ENCODE results near the gene ZNF182. TPM values are rescaled to one million over a fixed set of nuclear protein-coding genes. Genes with fewer than 3 reads are reported as not detected.
"Not testable (repeated sequence)": the region's sequence is repeated elsewhere in the genome, so short reads cannot be mapped to it uniquely, and the experiment has no call there.

The ZNF182 gene
- 10 to 100 TPM; 12.2 to 12.3 TPM for total RNA-seq

DNA sequence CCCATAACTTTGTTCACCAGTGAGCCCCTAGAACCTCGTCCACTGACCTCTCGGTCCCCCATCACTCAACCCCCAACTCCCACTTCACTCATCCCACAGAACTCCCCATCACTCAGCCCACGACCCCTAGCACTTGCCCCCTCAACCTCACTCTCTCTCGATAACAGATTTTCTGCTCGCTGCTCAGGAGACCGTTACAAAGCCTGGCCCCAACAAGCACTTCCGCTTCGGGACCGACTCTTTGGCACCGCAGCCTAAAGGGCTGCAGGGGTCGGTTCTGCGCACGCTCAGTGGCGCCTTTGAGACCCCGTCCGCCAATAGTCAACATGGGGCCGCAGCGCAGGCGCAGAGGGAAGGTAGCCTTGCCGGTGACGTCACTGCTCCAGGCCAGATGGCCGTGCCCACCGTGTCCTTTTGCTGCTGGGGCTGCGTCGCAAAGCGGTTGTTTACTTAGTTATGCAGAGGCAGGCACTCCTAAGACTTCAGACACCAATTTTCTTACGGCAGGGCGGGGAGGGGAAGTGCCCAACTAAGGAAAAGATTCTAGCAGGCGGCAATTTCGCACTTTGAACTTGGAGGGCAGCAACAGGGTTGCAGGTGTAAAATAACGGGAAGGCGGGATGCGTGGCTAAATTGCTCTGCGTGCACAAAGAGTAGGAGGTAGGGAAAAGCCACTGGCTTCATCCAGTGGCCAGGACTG lies at the start of gene ZNF182:
TSS of gene ZNF182 (minus strand) at position 232 of the 700 bp plus-strand sequence. CDS start 1,380 bp downstream, outside the sequence.
- Mint-ChIP-seq H3K27me3 (no peaks in the 10 kb centered on the region), H3K9me3 (peaks cover 2% of the 10 kb centered on the region), H3K4me3 (peak within 1 kb of the TSS; percentile 95), H3K27ac (peak within 1 kb of the TSS; percentile 99), H3K4me1 (peaks cover 17% of the 10 kb centered on the region), H3K36me3 (peaks cover 23% of the 10 kb centered on the region)
- ATAC-seq (ENCODE audit: low read depth) (peak; percentile 98), DNase-seq (peak; percentile 89)
- POLR2A ChIA-PET: no interaction called here

DNA sequence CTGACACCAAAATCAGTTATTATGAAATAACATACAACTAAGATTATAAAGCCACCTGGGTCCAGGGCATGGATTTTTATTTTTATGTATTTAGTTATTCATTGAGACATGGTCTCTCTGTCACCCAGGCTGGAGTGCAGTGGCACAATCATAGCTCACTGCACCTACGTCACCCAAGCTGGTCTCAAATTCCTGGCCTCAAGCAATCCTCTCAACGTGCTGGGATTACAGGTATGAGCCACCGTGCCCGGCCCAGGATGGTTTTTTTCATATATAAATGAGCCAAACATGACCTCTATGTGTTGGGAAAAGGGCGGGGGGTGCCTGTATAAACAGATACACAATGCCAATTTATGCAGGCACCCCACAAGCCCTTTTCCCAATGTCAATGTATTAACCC lies 43.1 kb upstream of the ZNF182 start:
- POLR2A ChIA-PET: no interaction called here
- no peak overlapping the region for H3K4me3 Mint-ChIP-seq
- H3K27ac Mint-ChIP-seq: no peak overlapping the region
- no peak for ATAC-seq (ENCODE audit: low read depth)
- H3K9me3 Mint-ChIP-seq: no peaks in the 10 kb centered on the region
- H3K27me3 Mint-ChIP-seq: no peaks in the 10 kb centered on the region
- H3K4me1 Mint-ChIP-seq: peaks cover 1% of the 10 kb centered on the region
- DNase-seq: no peak
- no peaks in the 10 kb centered on the region for H3K36me3 Mint-ChIP-seq

DNA sequence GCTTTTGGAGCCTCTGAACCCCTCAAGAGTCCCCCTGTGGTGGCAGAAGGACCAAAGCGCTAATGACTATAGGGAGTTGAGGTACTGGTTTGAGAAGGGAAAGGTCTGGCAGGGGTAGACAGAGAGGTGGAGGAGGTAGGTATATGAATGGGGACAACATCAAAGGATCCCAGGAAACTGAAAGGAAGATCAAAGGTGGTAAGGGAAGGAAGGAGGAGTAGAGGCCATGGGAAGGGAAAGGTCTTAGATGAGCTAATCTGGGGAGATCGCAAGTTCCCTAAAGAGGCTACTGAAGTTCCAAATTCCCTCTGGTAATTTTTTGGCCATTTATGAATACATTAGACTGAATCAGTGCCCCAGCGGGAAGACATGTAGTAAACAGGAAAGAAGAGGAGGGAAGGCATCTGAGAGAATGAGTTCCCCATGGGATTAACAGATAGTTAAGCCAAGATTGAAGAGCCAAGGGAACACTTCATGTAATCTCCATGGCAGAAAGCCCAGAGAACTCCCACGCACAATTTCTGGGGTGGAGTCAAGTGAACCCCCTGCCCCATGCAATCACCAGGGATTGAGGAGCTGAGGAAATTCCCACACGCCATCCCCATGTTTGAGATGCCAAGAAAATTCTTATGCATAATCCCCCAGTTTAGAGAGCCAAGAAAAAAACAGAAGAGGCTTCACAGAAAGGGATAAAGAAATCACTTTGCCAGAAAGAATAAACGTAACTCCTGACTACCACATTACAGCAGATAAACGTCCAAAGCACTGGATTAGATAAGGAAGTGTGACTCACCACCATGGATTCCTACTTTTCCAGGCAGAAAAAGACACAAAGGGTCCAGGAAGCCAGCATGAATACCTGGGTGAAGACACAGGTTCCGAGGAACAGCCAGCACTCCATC lies 41.9 kb upstream of the ZNF182 start:
- Mint-ChIP-seq H3K27ac (no peak overlapping the region), H3K36me3 (no peaks in the 10 kb centered on the region), H3K9me3 (no peaks in the 10 kb centered on the region), H3K4me1 (peaks cover 1% of the 10 kb centered on the region), H3K27me3 (no peaks in the 10 kb centered on the region), H3K4me3 (no peak overlapping the region)
- POLR2A ChIA-PET: no interaction called here
- ATAC-seq (ENCODE audit: low read depth) (no peak), DNase-seq (no peak)

DNA sequence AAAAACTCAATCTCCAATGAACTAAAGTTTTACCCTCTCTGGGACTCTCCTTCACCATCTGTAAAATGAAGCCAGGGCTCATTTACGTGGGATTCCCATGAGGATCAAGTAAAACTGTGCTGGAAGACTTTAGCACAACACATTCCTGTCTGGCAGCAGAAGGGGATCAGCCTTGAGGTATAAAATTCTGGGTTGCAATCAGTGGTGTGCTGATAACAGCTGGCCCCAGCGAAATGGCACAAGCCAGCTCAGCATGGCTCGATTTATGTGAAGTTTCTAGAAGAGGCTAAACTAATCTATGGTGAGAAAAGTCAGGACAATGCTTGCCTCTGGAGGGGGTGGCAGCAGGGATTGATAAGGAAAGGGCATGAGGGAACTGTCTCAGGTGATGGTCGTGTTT lies 39.3 kb upstream of the ZNF182 start:
- H3K27ac Mint-ChIP-seq: no peak overlapping the region
- H3K4me3 Mint-ChIP-seq: no peak overlapping the region
- no peaks in the 10 kb centered on the region for H3K9me3 Mint-ChIP-seq
- H3K27me3 Mint-ChIP-seq: no peaks in the 10 kb centered on the region
- H3K4me1 Mint-ChIP-seq: peaks cover 1% of the 10 kb centered on the region
- no peaks in the 10 kb centered on the region for H3K36me3 Mint-ChIP-seq
- DNase-seq (no peak), ATAC-seq (ENCODE audit: low read depth) (no peak)
- POLR2A ChIA-PET: no interaction called here

DNA sequence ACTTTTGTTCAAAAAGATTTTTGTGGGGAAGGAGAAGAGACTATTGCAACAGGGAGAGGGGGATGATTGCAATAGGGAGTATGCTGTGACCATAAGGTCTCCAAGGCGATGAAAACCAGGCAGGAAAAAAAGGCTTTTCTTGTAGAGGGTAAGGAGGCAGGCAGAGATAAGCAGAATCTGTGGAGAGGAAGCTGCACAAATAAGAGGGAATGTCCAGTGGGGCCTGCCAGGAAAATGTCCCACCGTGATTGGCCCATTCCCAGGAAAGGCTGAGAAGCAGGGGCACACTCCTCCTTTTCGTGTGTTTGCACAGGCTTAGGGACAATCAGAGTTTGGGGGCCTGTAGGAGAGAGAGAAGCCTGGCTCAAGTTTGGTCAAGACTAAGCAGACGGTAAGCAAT lies 32.1 kb upstream of the ZNF182 start:
- POLR2A ChIA-PET: no interaction called here
- no peaks in the 10 kb centered on the region for H3K36me3 Mint-ChIP-seq
- no peak for DNase-seq

DNA sequence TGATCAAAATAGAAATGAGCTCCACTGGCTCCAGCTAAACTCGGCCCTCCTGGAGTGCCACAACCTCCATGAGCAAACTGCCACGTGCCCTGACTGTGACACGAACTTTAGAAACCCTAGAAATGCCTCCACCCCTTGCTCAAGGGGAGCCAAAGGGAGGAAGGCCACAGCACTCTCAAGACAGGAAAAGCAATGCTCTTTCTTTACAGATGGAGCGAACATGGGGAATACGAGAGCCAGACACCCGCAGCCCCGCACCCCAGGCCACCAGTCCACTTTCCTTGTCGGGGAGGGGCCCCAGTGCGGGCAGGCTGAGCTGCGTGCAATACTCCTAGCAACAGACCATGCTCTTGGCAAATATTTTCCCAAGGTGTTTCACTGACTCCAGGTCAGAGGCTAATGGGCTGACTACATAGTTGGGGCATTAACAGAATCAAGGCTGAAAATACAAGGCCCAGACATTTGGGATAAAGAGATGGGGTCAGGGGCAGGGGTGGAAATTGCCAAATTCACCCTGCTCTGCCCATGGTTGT lies 26.9 kb upstream of the ZNF182 start:
- DNase-seq; H3K27ac Mint-ChIP-seq; H3K36me3 Mint-ChIP-seq; H3K4me1 Mint-ChIP-seq; H3K27me3 Mint-ChIP-seq; POLR2A ChIA-PET; H3K4me3 Mint-ChIP-seq; H3K9me3 Mint-ChIP-seq; ATAC-seq (ENCODE audit: low read depth): not testable (repeated sequence)

More for the DNA sequence above, 32.1 kb upstream of the ZNF182 start:
- Mint-ChIP-seq H3K27ac (no peak overlapping the region), H3K9me3 (no peaks in the 10 kb centered on the region), H3K27me3 (no peaks in the 10 kb centered on the region), H3K4me1 (no peaks in the 10 kb centered on the region), H3K4me3 (no peak overlapping the region)
- no peak for ATAC-seq (ENCODE audit: low read depth)

DNA sequence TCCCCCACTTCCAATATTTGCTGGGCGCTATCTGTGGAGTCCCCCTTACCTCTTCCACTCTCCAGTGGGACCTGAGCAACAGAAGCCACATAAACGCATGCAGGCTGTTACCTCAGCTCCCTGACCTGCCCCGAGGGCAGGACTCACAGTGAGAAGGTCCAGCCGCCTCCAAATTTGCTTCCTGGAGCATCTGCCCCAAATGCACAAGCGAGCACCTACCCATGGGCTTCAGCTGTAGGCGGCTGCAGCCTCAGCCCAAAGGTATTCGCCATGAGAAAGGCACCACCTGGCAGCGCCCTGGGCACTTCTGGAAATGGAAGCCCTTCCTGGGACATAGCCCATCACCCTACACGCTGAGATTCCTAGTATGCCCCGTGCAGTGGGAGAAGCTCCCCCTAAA lies 26.4 kb upstream of the ZNF182 start:
- no peaks in the 10 kb centered on the region for H3K9me3 Mint-ChIP-seq
- no peak overlapping the region for H3K27ac Mint-ChIP-seq
- no peaks in the 10 kb centered on the region for H3K36me3 Mint-ChIP-seq
- no peaks in the 10 kb centered on the region for H3K27me3 Mint-ChIP-seq
- ATAC-seq (ENCODE audit: low read depth) (no peak), DNase-seq (no peak)
- H3K4me1 Mint-ChIP-seq: peaks cover 4% of the 10 kb centered on the region
- POLR2A ChIA-PET: no interaction called here
- no peak overlapping the region for H3K4me3 Mint-ChIP-seq

DNA sequence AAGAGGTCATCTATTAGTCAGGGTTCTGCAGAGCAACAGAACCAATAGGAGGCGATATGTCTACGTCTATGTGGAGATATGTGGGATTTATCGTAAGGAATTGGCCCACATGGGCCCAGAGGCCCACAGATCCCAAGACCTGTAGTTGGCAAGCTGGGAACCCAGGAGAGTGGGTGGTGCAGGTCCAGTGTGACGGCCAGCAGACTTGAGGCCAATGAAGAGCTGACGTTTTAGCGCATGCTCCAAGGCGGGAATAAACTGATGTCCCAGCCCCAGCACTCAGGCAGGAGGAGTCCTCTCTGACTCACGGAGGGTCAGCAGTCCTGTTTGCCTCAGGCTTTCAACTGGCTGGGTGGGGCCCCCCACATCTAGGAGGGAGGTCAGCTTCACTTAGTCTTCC lies 24.3 kb upstream of the ZNF182 start:
- POLR2A ChIA-PET: no interaction called here
- DNase-seq (no peak), ATAC-seq (ENCODE audit: low read depth) (no peak)
- H3K27me3 Mint-ChIP-seq: no peaks in the 10 kb centered on the region
- H3K4me1 Mint-ChIP-seq: peaks cover 4% of the 10 kb centered on the region
- H3K27ac Mint-ChIP-seq: no peak overlapping the region
- H3K4me3 Mint-ChIP-seq: no peak overlapping the region
- H3K36me3 Mint-ChIP-seq: no peaks in the 10 kb centered on the region
- H3K9me3 Mint-ChIP-seq: no peaks in the 10 kb centered on the region

DNA sequence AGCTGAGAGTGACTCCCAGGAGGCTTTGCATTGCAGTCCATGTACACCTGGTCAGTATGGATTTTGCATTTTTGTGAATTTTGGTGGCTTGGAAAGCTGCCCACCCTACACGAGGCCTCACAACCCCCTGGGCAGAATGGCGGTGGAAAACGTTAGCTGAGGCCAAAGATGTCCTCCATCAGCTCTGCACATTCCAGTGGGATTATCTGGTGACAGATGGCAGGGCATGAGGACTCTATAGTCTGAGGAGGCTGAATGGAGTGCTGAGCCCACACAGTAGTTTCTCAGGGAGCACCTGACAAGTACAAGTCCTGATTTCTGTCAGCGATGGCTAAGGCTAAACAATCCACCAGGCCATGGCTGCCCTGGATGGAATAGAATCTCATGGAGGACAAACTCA lies 23.8 kb upstream of the ZNF182 start:
- H3K27ac Mint-ChIP-seq; ATAC-seq (ENCODE audit: low read depth); H3K36me3 Mint-ChIP-seq; H3K4me3 Mint-ChIP-seq; H3K27me3 Mint-ChIP-seq; H3K4me1 Mint-ChIP-seq; H3K9me3 Mint-ChIP-seq; DNase-seq; POLR2A ChIA-PET: not testable (repeated sequence)

DNA sequence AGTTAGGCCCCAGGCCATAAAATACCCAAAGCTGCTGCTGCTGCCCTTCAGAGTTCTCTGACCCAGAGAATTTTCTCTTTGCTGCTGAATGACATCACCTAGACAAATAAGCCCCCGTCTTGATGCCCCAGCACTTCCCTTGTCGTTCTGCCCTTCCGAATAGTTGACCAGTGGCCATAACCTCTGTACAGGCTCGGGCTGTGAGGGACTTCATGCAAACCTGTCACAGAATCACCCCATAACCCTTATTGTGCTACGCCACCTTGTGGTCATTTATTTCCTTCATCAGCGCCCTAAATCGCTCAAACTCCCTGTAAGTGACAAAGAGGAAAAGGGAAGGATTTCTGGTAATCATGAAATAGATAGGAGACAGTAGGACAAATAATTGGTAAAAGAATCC lies 21.8 kb upstream of the ZNF182 start:
- Mint-ChIP-seq H3K27ac (peak overlapping the region; percentile 54), H3K9me3 (peaks cover 2% of the 10 kb centered on the region), H3K36me3 (peaks cover 2% of the 10 kb centered on the region), H3K4me3 (no peak overlapping the region), H3K27me3 (no peaks in the 10 kb centered on the region), H3K4me1 (peaks cover 11% of the 10 kb centered on the region)
- DNase-seq (peak; percentile 30), ATAC-seq (ENCODE audit: low read depth) (no peak)
- POLR2A ChIA-PET: no interaction called here

DNA sequence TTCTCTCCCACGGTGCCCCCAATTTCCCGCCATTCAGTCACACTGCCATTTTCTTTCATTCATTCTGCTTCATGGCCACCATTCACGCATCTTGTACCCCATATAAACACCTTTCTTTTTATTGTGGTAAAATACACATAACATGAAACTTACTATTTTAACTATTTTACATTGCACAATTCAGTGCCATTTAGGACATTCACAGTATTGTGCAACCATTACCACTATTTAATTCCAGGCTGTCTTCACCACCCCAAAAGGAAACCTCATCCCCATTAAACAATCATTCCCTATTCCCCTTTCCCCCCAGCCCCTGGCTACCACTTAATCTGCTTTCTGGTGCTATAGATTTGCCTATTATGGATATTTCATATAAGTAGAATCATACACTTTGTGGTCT lies 18.9 kb upstream of the ZNF182 start:
- Mint-ChIP-seq H3K36me3 (peaks cover 2% of the 10 kb centered on the region), H3K27me3 (no peaks in the 10 kb centered on the region), H3K27ac (no peak overlapping the region), H3K9me3 (peaks cover 2% of the 10 kb centered on the region), H3K4me1 (peaks cover 12% of the 10 kb centered on the region), H3K4me3 (no peak overlapping the region)
- POLR2A ChIA-PET: no interaction called here
- DNase-seq (no peak), ATAC-seq (ENCODE audit: low read depth) (no peak)

DNA sequence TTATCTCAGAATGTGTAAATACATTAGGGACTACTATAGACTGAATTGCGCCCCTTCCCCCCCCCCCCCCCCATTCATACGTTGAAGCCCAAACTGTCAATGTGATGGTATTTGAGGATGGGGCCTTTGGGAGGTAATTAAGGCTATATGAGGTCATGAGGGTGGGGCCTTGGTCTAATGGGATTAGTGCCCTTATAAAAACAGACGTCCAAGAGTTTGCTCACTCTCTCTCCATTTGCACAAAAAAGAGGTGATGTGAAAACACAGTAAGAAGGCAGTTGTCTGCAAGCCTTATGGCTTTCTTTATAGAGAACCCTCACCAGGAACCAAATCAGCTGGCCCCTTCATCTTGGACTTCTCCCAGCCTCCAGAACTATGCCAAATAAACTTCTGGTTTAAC lies 18.3 kb upstream of the ZNF182 start:
- no peak overlapping the region for H3K27ac Mint-ChIP-seq
- peaks cover 12% of the 10 kb centered on the region for H3K4me1 Mint-ChIP-seq
- DNase-seq (no peak), ATAC-seq (ENCODE audit: low read depth) (no peak)
- peaks cover 2% of the 10 kb centered on the region for H3K9me3 Mint-ChIP-seq
- no peaks in the 10 kb centered on the region for H3K27me3 Mint-ChIP-seq
- POLR2A ChIA-PET: no interaction called here
- H3K36me3 Mint-ChIP-seq: peaks cover 2% of the 10 kb centered on the region
- H3K4me3 Mint-ChIP-seq: no peak overlapping the region

DNA sequence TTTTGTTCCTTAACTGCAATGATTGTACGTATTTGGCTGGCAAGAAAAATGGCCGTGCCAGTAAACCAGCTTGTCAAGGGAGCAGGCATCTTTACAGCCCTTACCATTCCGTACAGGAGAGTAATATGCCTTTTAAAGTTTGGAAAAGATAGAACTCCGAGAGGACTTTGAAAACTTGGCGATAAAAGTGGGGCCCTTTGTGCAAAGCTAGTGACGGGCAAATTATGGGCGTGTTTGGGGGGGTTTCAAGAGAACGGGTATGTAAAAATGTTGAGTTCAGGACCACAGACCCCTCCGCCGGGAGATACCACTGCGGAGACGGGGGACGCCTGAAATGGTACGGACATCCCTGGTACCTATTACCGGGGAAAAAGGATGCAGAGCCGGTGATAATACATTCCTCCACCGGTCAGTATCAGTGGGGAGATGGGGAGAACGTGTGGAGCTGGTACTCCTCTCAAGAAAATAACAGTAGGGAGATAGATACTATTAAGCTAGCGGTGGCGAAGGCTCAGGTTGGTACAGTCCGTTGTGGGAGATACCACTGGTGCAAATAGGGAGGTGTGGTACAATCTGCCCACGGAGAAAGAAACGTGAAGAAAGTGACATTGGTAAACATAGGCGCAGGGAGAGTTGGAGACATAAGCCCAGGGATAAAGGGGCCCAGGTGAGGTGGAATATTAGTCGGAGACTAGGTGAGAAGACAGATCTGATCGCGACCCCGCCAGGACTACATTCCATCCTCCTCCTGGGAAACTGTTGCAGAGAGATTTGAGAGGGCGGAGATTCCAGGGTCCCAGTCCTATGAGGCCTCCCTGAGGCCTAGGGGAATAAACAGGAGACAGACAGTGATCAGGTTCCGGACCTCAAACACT lies 17.5 kb upstream of the ZNF182 start:
- Mint-ChIP-seq H3K9me3 (peaks cover 2% of the 10 kb centered on the region), H3K4me1 (peaks cover 12% of the 10 kb centered on the region), H3K27ac (peak overlapping the region; percentile 99), H3K36me3 (peaks cover 2% of the 10 kb centered on the region), H3K27me3 (no peaks in the 10 kb centered on the region), H3K4me3 (peak overlapping the region; percentile 92)
- ATAC-seq (ENCODE audit: low read depth) (peak; percentile 53), DNase-seq (peak; percentile 69)
- POLR2A ChIA-PET: no interaction called here

Data from activated naive CD8-positive, alpha-beta T cell treated with anti-CD3 and anti-CD28 coated beads, Interleukin-2, amount 10 ng/mL, durations not matched to agents 7 days and 5 days (primary cell).